Upper lobe of right lung (tissue), 1 donor: Measurements from ENCODE around the gene HECTD3. TPM values are rescaled to one million over a fixed set of nuclear protein-coding genes. Genes with fewer than 3 reads are reported as not detected.

Source experiments
- ATAC-seq: fragments of 200-7000 bp; cut with Tn5 transposase; one replicate; pipeline ENCODE4 v1.9.1; 2020; ENCODE audit warnings: mild to moderate bottlenecking, moderate library complexity
- DNase-seq: peaks from one replicate; pipeline ENCODE4 v3.0.0-alpha.2; 2020
- H3K27ac ChIP-seq: fragments of 200-600 bp; one replicate; pipeline ENCODE4 v1.8.0; 2022
- H3K27me3 ChIP-seq: fragments of 200-600 bp; one replicate; pipeline ENCODE4 v1.8.0; 2022; ENCODE audit warnings: mild to moderate bottlenecking
- H3K36me3 ChIP-seq: fragments of 200-600 bp; one replicate; pipeline ENCODE4 v1.8.0; 2022
- H3K4me1 ChIP-seq: fragments of 200-600 bp; one replicate; pipeline ENCODE4 v1.8.0; 2022
- H3K4me3 ChIP-seq: fragments of 200-600 bp; one replicate; pipeline ENCODE4 v1.8.0; 2022; ENCODE audit warnings: mild to moderate bottlenecking
- H3K9me3 ChIP-seq: fragments of 200-600 bp; one replicate; pipeline ENCODE4 v1.8.0; 2022
- intact Hi-C: fragments of 100-400 bp; cut with DNase I; formaldehyde crosslinking; loops from one replicate; pipeline ENCODE4 v1.11.0; 2022
- total RNA-seq: library from RNA; stranded (reverse); fragmentation: NEBNext Ultra II Directional; extraction: Animal tissue kit (Norgen Biotek cat#: 25700); gene quantifications from one replicate; pipeline ENCODE4 v1.2.1, GENCODE V29; 2021
- TF ChIP-seq, protein P1 (sequence below): fragments of 200-600 bp; IDR thresholded peaks from one replicate; pipeline ENCODE4 v1.8.0; 2022; ENCODE audit warnings: antibody characterized with exemption
- donor health status: DM: no; HTN: yes; CAD: no; lungs with severe emphysema.

Gene HECTD3
- total RNA-seq, 1 donor from 2014 or later: 43.6 TPM

DNA sequence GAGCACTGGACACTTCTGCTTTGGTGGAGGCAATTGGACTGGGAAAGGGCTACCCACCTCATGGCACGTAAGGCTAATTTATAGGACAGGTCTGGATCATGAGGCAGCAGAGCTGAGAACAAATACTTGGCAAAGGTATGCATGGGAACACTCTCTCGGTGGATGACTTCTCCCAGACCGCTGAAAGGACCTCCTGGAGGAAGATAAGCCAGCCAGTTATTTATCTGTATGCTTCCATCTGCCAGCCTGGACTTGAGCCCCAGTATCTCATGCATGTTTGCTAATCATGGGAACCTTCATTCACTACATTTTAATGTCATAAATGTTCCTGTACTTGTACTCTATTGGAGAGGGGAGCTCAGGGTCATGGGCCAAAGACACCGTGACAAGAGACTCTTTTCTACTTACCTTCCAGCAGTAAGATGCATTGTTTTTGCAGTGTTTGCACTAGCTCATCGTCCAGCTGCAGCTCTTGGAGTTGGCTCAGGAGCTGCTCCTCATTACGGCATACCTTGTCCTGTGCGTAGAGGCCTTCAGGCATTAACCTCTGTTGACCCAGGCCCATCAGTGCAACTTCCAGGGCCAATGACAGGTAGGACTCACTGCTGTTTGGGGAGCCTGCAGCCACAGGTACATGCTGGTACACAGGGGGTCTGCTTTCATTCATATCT is 24.6 kb upstream of the HECTD3 start:
- ATAC-seq (no peak), DNase-seq (no peak)
- intact Hi-C loops: no loop called here
- no peaks in the 10 kb centered on the region for H3K27me3 ChIP-seq
- H3K4me1 ChIP-seq: no peaks in the 10 kb centered on the region
- TF ChIP-seq, protein P1, sequence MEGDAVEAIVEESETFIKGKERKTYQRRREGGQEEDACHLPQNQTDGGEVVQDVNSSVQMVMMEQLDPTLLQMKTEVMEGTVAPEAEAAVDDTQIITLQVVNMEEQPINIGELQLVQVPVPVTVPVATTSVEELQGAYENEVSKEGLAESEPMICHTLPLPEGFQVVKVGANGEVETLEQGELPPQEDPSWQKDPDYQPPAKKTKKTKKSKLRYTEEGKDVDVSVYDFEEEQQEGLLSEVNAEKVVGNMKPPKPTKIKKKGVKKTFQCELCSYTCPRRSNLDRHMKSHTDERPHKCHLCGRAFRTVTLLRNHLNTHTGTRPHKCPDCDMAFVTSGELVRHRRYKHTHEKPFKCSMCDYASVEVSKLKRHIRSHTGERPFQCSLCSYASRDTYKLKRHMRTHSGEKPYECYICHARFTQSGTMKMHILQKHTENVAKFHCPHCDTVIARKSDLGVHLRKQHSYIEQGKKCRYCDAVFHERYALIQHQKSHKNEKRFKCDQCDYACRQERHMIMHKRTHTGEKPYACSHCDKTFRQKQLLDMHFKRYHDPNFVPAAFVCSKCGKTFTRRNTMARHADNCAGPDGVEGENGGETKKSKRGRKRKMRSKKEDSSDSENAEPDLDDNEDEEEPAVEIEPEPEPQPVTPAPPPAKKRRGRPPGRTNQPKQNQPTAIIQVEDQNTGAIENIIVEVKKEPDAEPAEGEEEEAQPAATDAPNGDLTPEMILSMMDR: no peak
- H3K27ac ChIP-seq: no peak overlapping the region
- H3K36me3 ChIP-seq: peaks cover 3% of the 10 kb centered on the region
- no peaks in the 10 kb centered on the region for H3K9me3 ChIP-seq
- H3K4me3 ChIP-seq: no peak overlapping the region

DNA sequence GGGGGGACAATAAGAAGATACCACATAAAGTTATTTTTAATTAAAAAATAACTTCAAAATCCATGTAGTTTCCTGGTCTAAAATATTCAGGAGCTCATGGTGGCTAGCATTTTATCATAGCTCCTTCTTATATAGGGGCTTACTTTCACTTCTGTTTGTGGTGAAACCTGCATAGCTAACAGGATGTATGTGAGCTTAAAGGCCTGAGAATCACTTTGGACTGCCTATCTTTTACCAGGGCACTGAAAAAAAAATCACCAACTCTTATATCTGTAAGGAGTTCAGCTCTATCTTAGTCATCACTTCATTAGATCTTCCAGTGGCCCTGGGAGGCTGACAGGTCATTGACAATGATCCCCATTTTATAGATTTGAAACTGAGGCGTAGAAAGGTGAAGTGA is 22.2 kb upstream of the HECTD3 start:
- TF ChIP-seq, protein P1: no peak
- DNase-seq (no peak), ATAC-seq (no peak)
- no peak overlapping the region for H3K27ac ChIP-seq
- H3K4me1 ChIP-seq: no peaks in the 10 kb centered on the region
- intact Hi-C loops: no loop called here
- no peaks in the 10 kb centered on the region for H3K9me3 ChIP-seq
- peaks cover 3% of the 10 kb centered on the region for H3K36me3 ChIP-seq
- H3K4me3 ChIP-seq: no peak overlapping the region
- H3K27me3 ChIP-seq: no peaks in the 10 kb centered on the region

DNA sequence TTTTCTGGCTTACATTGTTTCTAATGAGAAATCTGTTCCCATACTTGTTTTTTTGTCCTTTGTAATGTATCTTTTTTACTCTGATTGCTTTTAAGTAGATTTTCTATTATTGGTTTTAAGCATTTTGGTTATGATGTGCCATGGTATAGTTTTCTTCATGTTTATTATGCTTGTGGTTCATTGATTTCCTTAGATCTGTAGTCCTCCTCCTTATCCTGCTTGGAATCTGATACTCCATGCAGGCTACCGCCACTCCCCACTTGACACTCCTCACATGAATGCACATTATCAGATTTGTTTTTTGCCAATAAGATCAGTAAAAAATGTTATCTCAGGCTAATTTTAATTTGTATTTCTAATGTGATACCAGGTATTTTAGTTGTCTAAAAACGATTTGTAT is 21.7 kb upstream of the HECTD3 start:
- ATAC-seq: no peak
- no peaks in the 10 kb centered on the region for H3K27me3 ChIP-seq

DNA sequence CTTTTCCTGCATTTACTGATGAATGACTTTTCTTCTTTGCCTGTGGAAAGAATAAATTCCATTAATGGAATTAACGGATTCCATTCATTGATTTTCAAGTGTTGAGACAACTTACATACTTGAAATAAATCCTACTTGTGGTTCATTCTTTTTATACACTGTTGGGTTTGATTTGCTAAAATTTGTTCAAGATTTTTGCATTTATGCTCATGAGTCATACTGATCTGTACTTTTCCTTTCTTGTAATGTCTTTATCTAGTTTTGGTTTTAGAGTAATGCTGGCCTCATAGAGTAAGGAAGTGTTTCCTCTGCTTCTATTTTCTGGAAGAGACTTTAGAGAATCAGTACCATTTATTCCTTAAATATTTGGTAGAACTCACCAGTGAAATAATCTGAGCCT is 15.3 kb upstream of the HECTD3 start:
- Histone ChIP-seq H3K27me3 (no peaks in the 10 kb centered on the region), H3K4me3 (no peak overlapping the region), H3K4me1 (no peaks in the 10 kb centered on the region), H3K9me3 (no peaks in the 10 kb centered on the region), H3K36me3 (no peaks in the 10 kb centered on the region), H3K27ac (no peak overlapping the region)
- TF ChIP-seq, protein P1: no peak
- ATAC-seq (no peak), DNase-seq (no peak)
- intact Hi-C loops: no loop called here

More for the DNA sequence above, 21.7 kb upstream of the HECTD3 start:
- no peak for DNase-seq
- TF ChIP-seq, protein P1: no peak
- Histone ChIP-seq H3K4me3 (no peak overlapping the region), H3K36me3 (peaks cover 3% of the 10 kb centered on the region), H3K27ac (no peak overlapping the region), H3K4me1 (no peaks in the 10 kb centered on the region), H3K9me3 (no peaks in the 10 kb centered on the region)
- intact Hi-C loops: no loop called here

DNA sequence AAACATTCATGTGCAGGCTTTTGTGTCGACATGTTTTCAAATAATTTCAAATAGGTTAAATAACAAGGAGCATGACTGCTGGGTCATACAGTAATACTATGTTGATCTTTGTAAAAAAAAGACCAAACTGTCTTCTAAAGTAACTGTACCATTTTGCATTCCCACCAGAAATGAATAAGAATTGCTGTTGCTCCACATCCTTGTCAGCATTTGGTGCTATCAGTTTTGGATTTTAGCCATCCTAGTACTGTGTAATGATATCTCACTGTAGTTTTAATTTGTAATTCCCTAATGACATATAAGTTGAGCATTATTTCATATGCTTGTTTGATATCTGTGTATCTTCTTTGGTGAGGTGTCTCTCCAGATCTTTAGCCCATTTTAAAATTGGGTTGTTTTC is 12.5 kb upstream of the HECTD3 start:
- Histone ChIP-seq H3K27me3 (no peaks in the 10 kb centered on the region), H3K9me3 (no peaks in the 10 kb centered on the region), H3K36me3 (no peaks in the 10 kb centered on the region), H3K4me3 (no peak overlapping the region), H3K27ac (no peak overlapping the region), H3K4me1 (no peaks in the 10 kb centered on the region)
- TF ChIP-seq, protein P1: no peak
- ATAC-seq (no peak), DNase-seq (no peak)
- intact Hi-C loops: no loop called here
